GM10847 (cell line): ENCODE data around the gene CTIF.

Experiments
- POLR2A ChIP-seq: IDR thresholded peaks from 2 replicates; pipeline ENCODE4 v1.6.1; 2011; ENCODE audit not compliant: insufficient read length; ENCODE audit errors: extremely low read depth

CTIF gene

GRCh38 chr18:48640566-48641270, 101.9 kb downstream of the CTIF start:
- no peak for TF ChIP-seq POLR2A

- no peak for TF ChIP-seq POLR2A
These were observed 103.2 kb downstream of the CTIF start for GRCh38 chr18:48641981-48642380.

DNA sequence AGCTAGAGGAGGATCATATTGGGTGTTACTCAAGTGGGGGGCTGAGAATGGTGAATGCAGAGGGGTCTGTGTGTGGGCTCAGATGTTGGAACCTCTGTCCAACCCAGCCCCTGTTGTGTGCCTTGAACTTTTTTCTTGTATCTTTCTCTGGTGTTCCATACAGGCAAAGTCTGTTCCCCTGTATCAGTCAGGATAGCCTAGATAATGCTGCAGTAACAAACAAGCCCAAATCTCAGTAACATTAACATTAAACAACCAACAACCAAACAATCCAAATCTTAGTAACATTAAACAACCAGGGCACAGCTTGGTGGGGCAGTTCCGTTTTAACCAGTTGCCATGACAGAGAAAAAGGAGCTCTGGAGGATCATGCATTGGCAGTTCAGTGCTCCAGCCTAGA, 103.7 kb downstream of the CTIF start:
- TF ChIP-seq POLR2A: no peak

DNA sequence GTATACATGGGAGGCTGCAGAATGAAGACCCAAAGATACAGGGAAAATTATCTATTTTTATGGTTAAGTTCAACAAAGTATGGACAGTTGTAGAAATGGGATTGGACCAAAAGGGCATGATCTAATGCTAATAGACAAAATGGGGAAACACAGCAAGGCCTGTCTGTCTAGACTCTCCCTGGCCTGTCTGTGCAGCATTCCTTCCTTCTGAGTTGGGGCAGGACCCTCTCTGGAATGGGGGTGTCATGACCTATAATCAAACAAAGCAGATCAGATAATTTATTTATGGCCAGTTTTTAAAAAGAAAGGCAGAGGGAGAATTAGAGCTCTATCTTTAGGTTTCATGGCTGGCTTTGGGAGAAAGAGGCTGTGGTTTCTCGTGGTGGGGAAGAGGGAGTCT, 104.4 kb downstream of the CTIF start:
- no peak for TF ChIP-seq POLR2A

DNA sequence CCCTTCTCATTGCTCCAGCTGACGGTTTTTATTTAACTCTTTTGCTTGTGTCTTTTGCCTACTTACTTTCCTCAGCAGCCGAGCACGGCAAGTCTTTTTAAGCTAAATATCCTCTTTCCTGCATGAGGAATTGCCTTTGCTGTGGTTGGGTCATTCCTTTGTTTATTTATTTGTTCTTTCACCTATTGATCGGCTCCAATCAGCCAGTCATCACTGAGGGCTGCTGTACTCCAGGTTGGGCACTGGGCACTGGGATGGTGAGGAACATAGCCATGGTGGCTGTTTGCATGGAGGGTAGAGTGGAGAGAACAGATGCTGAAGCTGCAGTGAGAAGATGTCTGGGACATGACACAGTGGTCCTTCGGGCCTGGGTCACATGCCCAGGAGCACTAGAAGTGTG, 105.2 kb downstream of the CTIF start:
- no peak for TF ChIP-seq POLR2A

DNA sequence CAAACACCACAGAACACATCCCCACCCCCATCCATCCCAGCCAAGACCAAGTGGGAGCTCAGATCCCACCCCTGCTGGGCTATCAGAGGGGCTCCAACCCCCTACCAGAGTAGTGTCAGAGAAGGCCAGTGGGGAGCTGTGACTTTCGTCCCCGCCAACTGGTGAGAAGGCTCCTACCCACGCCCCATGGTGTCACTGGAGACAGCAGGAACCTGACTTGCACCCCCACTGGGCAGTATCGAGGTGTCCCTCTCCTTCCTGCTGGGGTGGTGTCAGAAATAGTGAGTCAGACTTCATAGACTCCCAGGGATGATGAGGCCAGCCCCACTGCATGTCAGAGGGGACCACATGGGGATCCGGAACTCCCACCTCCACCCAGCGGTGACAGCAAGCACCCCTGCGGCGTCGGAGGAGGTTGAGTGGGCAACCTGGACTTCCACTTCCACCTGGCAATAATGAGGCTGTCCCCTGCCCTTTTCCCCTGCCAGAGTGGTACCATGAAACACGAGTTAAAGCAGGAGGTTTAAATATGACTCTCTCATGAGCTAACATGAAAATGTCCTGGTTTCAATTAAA, 106.7 kb downstream of the CTIF start:
- no peak for TF ChIP-seq POLR2A

- TF ChIP-seq POLR2A: no peak
These were observed 108.1 kb downstream of the CTIF start for GRCh38 chr18:48646976-48647375.

GRCh38 chr18:48649231-48649630, 110.4 kb downstream of the CTIF start:
- no peak for TF ChIP-seq POLR2A

- no peak for TF ChIP-seq POLR2A
These were observed 116.7 kb downstream of the CTIF start for GRCh38 chr18:48655508-48655907.

- no peak for TF ChIP-seq POLR2A
These were observed 117.3 kb downstream of the CTIF start for GRCh38 chr18:48656176-48656575.

GRCh38 chr18:48656582-48656981, 117.8 kb downstream of the CTIF start:
- TF ChIP-seq POLR2A: no peak

DNA sequence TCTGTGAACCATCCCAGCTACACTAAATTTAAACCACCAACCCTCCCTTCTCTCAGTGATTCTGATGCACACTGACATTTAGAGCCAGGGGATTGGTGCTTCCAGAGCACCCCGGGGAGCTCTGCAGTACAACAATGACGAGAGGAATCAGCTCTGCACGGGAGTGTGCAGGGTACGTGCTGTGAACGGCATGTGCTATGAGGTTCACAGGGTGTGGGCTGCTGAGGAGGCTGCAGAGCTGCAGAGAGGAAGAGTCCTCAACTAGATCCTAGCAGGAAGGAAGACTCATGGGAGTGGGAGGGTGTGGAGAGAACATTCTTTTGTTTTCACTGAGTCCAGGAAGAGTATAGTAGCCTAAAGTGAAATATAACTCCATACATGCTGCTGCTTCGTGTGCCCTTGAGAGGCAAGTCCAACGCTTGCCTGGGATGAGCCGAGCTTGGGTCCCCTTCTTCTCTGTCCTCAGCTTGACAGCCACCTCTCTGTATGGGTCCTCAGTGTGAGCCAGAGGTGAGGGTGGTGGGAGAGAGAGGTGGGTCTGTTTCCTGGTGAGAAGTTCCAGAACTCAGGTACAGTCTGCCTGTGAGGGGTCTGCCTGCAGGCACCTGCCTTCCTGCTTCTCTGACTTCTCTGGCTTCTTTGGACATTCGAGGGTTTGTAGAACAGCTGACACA, 118.8 kb downstream of the CTIF start:
- no peak for TF ChIP-seq POLR2A

GRCh38 chr18:48658721-48659120, 119.9 kb downstream of the CTIF start:
- no peak for TF ChIP-seq POLR2A

GRCh38 chr18:48659188-48660009, 120.6 kb downstream of the CTIF start:
- TF ChIP-seq POLR2A: no peak

GRCh38 chr18:48660346-48661228, 121.8 kb downstream of the CTIF start:
- no peak for TF ChIP-seq POLR2A
